Measurements from ENCODE around the gene HAPSTR1.

HAPSTR1 gene

DNA sequence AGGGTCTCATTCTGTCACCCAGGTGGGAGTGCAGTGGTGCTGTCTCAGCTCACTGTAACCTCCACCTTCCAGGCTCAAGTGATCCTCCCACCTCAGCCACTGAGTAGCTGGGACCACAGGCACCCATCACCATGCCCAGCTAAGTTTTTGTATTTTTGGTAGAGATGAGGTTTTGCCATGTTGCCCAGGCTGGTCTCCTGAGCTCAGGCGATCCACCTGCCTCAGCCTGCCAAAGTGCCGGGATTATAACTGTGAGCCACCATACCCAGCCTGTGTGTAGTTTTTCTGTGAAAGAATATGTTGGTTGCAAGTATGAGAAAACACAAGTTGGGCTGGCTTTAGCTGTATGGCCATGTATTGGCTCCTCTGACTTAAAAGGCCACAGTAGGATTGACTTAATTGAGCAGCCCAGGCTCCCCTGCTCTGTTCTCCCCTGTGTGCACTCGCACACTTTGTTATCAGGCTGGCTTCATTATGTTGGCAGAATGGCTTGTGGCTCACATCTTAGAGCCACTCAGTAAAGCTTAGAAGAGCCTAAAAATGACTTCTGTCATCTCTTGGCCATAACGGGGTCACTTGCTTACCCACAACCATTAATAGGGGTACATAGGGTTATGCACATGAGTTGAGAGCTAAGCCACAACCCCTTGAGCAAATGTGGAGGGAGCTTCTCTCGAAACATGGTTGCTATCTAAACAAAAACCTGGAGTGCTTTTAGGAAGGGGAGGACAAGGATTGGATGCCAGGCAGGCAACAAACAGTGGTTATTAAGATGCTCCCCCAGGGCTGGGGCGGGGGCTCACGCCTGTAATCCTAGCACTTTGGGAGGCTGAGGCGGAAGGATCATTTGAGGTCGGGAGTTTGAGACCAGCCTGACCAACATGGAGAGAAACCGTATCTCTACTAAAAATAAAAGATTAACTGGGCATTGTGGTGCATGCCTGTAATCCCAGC lies 6.1 kb downstream of the HAPSTR1 start:
- DNase-seq = no peak

DNA sequence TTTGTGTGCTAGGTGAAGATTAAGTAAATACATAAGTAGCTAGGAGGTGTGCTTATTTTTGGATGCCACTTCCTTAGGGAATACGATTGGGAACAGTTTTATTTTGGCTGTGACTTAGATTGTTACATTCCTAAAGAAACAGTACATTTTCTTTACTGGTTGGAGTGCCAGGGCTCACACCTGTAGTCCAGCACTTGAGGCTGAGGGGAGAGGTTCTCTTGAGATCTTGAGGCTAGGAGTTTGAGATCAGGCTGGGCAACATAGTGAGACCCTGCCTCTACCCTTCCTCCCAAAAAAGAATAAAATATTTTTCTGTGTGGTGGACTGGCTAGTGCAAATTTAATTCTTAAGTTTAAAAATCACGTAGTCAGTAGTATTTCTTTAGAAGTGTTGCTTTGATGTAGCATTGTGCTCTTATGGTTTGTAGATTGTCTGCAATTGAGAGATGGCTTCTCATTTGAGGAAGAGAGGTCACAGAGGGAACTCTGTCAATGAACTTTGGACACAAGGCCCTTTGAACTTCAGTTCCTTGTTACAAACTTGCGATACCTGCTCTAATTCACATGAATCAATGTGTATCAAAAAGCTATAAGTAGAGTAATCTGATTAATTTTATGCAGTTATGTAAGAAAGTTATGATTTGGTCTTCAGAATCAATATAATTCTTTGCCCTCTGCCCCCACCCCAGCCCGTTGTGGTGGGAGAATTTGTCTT lies 7.1 kb downstream of the HAPSTR1 start:
- no peak for DNase-seq

DNA sequence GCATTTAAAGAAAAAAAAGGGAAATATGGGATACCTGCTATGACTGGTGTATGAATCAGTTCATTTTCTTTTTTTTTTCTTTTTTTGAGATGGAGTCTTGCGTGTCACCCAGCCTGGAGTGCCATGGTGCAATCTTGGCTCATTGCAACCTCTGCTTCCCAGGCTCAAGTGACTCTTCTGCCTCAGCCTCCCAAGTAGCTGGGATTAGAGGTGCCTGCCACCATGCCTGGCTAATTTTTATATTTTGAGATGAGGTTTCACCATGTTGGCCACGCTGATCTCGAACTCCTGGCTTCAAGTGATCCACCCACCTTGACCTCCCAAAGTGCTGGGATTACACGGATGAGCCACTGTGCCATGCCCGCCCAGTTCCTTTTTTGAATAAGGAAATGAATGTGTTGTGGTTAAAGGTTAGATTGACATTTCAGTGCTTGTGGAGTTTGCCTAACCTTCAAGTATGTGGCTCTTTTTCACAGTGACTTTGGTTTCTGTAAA lies 7.7 kb downstream of the HAPSTR1 start:
- no peak for DNase-seq

DNA sequence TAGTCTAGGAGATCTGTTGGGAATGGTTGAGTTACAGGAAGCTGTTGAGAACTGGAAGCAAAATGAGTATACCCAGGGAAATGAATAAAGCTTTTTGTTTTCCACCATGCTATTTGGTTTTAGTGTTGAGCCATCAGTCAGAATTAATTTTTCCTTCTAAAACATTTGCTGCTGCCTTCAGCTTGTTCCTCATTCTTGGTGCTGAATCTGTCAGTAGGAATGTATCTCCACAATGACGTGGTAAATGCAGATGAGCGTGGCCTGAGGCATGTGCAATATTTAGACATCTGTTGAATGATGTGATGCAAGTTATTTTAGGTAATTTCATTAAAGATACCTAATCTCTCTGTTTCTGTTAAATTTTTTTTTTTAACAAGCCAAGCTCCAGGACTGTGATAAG lies 10.9 kb downstream of the HAPSTR1 start:
- no peak for DNase-seq

DNA sequence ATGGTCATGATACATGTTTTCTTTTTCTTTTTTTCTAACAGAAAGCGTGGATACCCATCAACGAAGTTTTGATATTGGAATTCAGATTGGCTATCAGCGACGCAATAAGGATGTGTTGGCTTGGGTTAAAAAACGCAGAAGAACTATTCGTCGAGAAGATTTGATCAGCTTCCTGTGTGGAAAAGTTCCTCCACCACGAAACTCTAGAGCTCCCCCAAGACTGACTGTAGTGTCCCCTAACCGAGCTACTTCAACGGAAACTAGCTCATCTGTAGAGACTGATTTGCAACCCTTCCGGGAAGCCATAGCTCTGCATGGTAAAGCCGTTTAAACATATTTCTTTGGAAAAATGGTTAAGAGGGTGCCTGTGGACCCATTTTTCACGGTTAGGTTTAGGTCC lies 11.5 kb downstream of the HAPSTR1 start:
- DNase-seq = no peak

DNA sequence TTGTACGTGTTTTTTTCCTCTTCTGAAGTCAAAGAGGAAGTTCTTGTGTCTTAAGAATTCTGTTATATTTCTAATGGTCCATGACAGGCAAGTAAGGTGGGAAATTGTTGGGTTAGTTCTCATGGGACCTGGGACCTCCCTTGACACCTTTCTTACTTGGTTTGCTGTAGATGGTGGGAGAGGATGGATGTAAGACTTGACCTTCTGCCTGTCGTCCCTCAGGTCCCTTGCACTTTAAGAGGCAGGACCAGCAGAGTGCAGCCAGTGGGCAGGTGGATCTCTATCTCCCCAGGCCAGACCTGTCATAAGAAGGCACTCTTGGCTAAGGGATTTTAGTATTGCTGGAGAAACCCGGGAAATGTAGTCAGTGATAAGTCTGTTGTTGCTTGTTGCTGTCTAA lies 12.1 kb downstream of the HAPSTR1 start:
- DNase-seq = no peak

DNA sequence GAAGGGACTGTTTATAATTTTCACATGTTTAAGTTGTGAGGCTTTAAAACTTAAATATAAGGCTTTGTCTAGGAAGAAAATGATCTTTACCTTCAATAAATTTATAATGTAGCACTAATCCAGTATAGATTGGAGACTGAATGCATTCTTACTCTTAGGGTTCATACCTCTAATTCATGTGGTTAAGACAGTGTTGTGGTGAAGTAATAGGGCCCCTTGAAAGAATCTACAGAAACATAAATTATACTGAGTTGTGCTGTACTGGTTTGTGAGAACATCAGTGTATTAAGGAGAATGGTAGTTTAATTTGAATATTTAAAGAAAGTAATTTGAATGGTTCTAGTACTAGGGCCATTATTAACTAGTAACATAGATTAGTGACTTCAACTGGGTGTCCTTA lies 13.7 kb downstream of the HAPSTR1 start:
- DNase-seq = no peak

DNA sequence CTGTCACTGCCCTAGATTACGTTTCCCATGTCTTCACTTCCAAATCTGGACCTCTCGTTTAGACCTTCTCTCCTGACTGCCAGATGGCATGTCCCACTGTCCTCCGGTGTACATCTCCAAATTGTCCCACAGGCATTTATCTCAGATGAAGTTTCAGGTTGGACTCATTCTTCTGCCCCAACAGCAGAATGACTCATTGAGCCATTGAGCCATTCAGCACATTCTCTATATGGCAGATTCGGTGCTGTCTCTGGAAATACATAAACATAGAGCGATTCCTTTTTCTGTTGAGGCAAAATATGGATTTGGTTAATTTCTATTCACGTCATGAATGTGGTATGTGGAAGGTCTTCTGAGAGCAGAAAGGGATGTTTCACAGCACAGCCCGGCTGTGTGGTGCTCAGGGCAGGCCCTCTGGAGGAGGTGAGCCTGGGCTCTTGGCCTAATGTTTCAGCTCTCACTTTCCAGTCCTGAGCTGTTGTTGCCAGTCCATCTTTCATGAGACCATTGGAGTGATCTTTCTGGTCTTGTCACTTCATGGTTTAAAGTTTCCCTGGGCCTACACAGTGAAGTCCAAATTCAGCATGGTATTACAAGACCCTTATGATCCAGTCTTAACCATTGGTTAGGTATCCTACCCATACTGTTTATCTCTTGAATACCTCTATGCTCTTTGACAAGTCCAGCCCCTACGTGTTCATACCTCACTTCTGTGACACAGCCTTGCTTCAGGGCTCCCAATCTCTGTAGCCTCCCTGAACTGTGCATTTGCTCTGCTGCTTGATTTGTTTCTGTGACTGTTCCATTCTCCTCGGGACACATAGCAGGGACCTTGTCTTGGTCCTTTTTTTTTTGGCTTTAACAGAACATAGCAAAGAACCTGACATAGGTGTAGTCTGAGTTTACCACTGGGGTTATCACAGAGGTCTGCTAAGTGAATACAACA lies 15.9 kb downstream of the HAPSTR1 start:
- no peak for DNase-seq

DNA sequence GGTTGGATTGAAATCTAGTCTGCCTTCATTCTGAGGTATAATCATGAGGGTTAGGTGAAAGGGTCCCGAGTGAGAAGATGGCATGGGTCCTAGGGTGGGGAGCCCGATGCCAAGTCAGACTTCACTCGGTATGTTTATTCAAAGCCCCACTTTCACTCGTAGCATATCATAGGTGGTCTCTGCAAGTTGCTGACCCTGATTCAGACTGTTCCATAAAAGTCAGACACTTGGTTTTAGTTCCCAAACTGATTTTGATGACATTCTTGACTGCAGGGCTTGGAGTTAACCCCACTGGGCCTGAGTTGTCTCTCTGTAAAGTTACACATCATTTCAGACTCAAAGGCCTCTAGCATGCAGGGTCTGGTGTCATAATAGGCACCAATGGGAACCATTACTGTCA lies 17.8 kb downstream of the HAPSTR1 start:
- no peak for DNase-seq

DNA sequence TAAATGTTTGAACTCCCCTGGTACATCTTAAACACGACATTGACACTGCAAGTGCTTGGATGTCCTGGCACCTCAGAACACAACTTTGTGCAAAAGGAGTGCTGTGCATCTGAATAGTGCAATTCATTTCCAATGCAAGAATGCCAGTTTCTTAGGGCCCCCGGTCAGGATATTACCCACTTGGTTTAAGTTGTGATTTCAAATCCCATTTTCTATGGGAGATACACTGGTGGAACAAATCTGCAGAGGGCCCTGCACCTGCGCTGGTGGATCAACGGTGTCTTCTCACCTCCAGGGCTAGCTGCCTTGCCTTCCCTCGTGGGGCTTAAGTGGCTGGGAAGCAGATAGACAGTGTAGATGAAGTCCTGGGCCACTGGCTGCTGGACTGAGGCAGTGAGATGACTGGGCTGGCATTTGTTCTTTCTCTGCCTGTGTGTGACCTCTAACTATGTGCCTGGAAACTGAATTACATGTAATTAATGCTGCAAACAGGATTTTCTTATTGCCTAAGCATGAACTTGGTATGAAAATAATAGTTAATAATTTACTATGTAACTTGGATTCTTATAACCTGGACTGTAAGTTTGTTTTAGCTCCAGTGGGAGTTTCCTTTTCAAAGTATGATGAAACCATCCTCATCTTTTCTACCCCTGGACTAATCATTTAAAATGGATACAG lies 20.9 kb downstream of the HAPSTR1 start:
- no peak for DNase-seq

DNA sequence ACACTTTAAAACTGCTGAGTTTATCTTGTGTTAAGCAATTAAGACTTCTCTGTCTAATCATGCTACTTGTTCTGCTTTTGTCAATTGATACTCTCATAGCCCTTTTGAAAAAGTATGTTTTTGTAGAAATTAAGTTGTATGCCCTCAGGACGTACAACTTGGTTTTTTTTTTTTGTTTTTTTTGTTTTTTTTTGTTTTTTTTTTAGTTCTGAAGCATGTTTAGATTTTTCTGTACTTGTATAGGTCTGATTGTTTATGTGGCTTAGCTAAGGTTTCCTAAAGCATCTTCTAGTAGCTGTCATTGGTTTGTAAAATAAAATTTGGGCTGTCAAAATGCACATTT lies 21.4 kb downstream of the HAPSTR1 start:
- no peak for DNase-seq

DNA sequence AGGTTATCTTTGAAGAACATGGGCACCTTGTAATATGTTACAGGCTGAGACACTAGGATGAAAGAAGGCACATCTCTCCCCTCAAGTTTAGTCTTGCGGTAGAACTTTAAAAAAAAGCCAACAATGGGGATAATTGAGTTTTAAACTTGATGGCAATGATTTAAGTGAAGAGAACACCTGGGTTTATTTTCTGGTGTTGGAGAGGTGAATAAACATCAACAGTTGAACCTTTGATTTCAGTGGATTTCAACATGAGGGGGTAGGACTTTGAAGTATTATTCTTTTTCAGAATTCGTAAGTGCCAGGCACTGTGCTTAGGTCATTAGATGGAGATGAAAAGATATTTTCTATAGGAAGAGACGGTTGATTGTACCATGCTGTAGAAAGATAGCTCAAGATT lies 22.3 kb downstream of the HAPSTR1 start:
- no peak for DNase-seq

DNA sequence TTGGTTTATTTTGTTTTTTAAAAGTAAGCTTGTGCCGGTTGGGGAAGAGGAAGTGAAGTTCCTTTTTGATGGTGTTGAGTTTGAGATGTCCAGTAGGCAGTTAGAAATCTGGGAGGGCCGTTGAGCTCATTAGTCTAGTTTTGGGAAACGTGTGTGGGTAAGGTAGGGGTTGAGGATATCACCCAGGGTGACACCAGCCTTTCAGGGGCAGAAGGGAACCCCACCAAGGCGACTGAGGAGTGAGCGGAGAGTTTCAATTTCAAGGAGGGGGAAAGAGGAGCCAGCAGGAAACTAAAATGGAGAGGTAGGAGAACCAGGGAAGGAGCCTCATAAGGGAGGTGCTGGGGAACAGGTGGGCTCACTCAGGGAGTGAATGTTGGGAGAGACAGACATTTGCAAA lies 22.7 kb downstream of the HAPSTR1 start:
- DNase-seq = no peak

DNA sequence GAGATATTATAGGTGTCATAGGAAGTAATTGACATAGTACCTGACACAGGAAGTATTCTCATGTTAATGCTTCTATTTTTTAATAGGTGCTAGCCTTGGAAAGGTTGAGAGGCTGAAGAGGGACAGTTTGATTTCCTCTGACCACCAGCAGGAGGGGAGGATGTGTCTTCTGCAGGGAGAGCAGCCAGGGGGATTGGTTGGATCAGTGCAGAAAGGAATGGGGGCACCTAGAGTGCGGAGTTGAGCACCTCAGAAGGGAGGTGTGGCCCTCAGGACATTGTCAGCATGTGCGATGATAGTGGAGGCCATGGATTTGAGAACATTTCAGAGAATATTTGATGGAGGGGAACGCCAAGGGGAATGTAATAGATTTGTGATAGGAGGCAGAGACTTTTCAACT lies 23.4 kb downstream of the HAPSTR1 start:
- DNase-seq = no peak

DNA sequence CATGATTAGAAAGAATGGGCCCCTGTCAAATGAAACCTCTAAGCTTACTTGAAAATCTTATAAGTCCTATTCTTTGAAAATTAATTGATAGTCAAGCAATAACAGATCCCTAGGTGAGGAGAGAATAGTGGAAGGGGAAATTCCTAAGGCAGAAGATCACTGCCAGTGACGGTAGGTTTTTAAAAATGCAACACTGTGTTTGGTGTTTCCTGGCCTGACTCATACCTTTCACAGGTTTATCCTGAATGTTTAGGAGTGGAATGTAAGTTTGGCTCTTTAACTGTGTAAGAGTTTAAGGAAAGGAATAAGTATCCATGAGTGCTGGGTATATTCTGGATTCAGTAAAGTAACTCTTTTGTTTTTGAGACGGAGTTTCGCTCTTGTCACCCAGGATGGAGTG lies 23.8 kb downstream of the HAPSTR1 start:
- no peak for DNase-seq

DNA sequence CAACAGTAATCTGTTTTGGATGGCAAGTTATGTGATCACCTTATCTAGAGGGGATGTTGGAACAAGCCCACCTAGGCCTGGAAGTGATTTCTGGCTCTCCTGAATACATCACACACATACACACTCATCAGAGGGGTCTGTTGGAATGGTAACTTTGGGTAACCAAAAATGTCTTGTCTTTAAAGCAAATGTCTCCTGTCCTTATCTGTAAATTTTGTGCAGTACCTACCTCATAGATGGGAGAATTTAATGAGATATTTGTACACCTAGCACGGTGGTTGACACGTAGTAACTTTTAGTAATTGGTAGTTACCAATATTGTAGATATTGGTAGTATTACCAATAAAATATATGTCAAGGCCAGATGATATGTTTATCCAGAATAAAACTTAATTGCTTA lies 24.7 kb downstream of the HAPSTR1 start:
- DNase-seq = no peak

DNA sequence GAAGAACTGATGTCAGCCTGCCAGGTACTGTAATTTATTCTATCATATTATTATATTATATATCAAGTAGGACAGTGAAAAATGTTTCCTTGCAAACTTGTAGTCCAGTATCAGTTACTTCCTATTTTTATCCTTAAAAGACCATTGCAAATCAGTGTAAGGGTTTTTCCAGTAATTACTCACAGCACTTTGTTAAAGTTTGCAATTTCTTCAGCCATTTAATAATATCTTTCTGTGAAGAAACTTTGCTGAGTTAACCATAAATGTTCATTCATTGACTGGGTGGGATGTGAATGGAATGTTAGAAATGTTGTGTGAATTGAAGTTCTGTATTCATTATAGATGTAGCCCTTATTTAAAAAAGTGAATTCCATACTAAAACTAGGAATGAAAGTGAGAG lies 26.7 kb downstream of the HAPSTR1 start:
- no peak for DNase-seq

DNA sequence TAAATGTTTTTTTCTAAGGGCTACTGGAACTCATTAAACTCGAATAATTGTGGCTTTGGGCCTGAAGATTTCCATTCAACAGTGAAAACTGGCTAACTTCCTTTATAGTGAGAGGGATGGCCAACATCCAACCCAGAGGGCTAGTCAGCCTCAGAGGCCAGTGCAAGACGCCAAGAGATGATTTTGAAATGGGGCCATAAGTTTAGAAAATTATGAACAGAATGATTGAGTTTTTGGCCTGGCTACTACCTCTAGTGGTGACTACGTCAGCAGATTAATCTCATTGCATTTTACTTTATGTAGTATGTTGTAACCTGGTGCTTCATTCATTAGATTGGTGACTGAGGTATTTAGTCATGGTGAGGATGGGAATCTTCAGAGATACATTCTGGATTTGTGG lies 28.4 kb downstream of the HAPSTR1 start:
- DNase-seq = no peak

DNA sequence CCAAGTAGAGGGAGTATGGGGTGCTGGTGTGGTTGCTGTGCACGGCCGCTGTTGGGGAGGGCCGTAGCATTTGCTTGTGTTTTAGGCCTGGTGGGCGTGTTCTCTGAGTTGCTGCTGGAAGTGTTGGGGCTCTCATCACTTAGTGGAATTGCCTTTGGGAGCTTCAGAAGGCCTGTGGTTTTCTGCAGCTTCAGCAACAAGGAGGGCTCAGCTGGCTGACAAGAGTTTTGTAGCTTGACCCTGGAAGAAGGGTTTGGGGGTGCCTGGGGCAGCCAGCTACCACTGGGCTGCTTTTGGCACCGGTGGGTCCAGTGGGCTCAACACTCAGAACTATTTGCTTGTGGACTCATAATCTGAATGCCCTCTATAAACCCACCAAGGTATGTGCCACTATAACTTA lies 30.9 kb downstream of the HAPSTR1 start:
- DNase-seq = no peak

DNA sequence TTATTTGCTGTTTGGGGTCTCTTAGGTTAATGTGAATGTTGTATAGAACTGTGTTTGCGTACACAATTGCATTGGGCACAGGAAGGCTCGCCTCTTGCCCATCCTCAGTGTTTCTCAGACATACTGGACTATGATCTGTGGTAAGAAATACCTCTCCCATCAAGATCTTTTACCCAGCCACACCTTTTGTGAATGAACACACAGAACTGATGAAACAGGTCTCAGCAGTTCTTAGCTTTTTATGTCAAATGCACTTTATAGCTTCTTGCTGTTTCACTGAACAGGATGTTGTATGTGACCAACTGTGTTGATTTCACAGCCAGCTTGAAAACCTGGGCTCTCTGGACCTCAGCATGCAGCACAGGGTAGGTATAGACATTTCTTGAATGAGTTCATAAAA lies 31.5 kb downstream of the HAPSTR1 start:
- no peak for DNase-seq

DNA sequence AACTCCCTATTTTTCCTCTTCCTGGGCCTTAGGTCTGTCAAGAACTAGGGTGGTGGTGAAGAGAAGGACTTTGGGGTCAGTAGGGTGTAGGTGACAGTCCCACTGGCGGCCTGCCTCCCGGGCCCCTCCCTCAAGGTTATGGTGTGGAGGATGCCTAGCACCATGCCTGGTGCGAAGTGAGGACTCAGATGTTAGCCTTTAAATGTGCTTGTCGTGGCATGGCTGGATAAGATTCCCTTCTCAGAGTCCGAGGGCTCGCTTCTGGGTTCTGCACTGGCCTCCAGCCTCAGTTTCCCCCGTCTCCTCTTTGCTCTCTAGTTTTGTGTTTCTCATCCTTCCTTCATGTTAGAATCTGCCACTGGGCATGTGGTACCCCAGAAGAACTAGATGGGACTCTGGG lies 32.0 kb downstream of the HAPSTR1 start:
- no peak for DNase-seq

DNA sequence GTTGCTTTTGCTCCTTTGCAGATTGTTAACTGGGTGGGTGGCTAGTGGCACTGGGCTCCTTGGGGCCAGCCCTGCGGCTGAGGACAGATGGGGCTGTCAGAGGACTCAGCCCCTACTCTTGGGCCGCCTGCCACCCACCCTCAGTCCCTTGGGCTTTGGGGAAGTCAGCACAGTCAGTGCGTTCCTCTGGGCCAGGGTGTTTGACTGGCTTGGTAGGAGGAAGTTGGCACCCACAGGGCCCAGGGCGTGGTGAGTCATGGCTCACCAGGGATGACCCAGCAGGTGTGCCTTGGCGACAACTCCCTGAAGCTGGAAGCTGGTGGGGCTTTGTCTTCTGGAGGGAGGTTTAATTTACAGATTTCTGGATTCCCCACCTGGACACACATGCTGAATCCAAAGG lies 32.4 kb downstream of the HAPSTR1 start:
- peak; percentile 23 for DNase-seq

DNA sequence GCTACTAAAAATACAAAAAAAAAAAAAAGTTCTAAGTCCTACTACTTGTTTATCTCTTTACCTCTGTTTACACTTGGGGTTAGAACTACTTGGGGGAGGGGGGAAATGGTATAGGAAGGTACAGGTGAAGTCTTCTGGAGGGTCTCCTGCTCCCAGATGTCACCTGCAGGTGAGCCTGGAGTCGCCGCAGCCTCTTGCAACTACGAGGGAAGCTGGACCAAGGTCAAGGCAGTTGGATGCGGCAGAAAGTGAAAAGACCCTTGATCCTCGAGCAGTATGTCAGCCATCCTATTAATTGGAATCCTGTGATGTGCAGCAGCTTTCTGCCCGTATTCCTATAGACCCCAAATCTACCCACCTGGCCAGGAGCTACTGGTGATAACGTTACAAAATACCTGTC lies 33.0 kb downstream of the HAPSTR1 start:
- DNase-seq = no peak

Measured in COR-L47 (cell line).